ENCODE data around the gene FEN1.

GRCh38 chr11:61830237-61831105 lies 37.8 kb downstream of the FEN1 start:
- TF ChIP-seq CTCF (IDR thresholded peaks at IDR 0.05) (no peak), EZH2 (IDR thresholded peaks at IDR 0.05) (no peak)

All from neural progenitor cell (in vitro differentiated cells).